Caco-2 (cell line): ENCODE measurements around the gene TXNIP. TPM values are rescaled to one million over a fixed set of nuclear protein-coding genes. Genes with fewer than 3 reads are reported as not detected.
A peak's percentile ranks its signal among the peaks of the same experiment; 100 is the strongest.

Experiments used
- BruUV-seq: library from RNA; stranded (reverse); fragments of 400-500 nt; replicated peaks from 2 replicates; lab custom pipeline; 2021; lab: Mats Ljungman, UMichigan
- CTCF ChIA-PET: fragments of 300-600 bp; sonication (Branson Sonifier 250); formaldehyde crosslinking; loops from one replicate; lab custom pipeline; 2022; ENCODE audit warnings: antibody characterized with exemption; lab: Charles Lee
- POLR2A ChIA-PET: fragments of 300-600 bp; sonication (Branson Sonifier 250); formaldehyde crosslinking; loops from one replicate; lab custom pipeline; 2022; ENCODE audit warnings: antibody characterized with exemption; lab: Charles Lee
- DNase-seq, 2 experiments: peaks; one replicate each; pipeline versions ENCODE4 v3.0.0 to v3.0.0-alpha.2; 2020 to 2022
- H3K27me3 ChIP-seq: replicated peaks from 2 replicates; pipeline ENCODE4 v1.6.0; 2011; ENCODE audit warnings: low read length; ENCODE audit not compliant: control insufficient read depth, insufficient read depth
- H3K36me3 ChIP-seq: 2 replicates; pipeline ENCODE4 v1.5.1; 2011; ENCODE audit warnings: low read length; ENCODE audit not compliant: control insufficient read depth, insufficient read depth
- H3K4me1 ChIP-seq: fragments of 250-450 bp; sonication (Bioruptor Pico); 2 replicates; pipeline ENCODE4 v1.5.1; 2020; ENCODE audit warnings: mild to moderate bottlenecking
- H3K4me3 ChIP-seq: 2 replicates; pipeline ENCODE4 v1.5.1; 2011; ENCODE audit warnings: low read depth, mild to moderate bottlenecking, control low read depth, low read length
- H3K9me3 ChIP-seq: fragments of 250-450 bp; sonication (Bioruptor Pico); 2 replicates; pipeline ENCODE4 v1.5.1; 2020; ENCODE audit warnings: mild to moderate bottlenecking, moderate library complexity
- H3K27ac Mint-ChIP-seq: one replicate; pipeline ENCODE4 v1.8.0; 2022; ENCODE audit warnings: mixed read lengths; ENCODE audit not compliant: unreplicated experiment
- H3K27me3 Mint-ChIP-seq: one replicate; pipeline ENCODE4 v1.8.0; 2022; ENCODE audit warnings: mixed read lengths; ENCODE audit not compliant: insufficient read depth, unreplicated experiment
- H3K36me3 Mint-ChIP-seq: one replicate; pipeline ENCODE4 v1.8.0; 2022; ENCODE audit warnings: mild to moderate bottlenecking, mixed read lengths; ENCODE audit not compliant: insufficient read depth, unreplicated experiment
- H3K4me1 Mint-ChIP-seq: one replicate; pipeline ENCODE4 v1.8.0; 2022; ENCODE audit warnings: low read depth, mixed read lengths; ENCODE audit not compliant: unreplicated experiment
- H3K4me3 Mint-ChIP-seq: one replicate; pipeline ENCODE4 v1.8.0; 2022; ENCODE audit warnings: mild to moderate bottlenecking, moderate library complexity, mixed read lengths; ENCODE audit not compliant: unreplicated experiment
- H3K9me3 Mint-ChIP-seq: one replicate; pipeline ENCODE4 v1.8.0; 2022; ENCODE audit warnings: mixed read lengths; ENCODE audit not compliant: unreplicated experiment
- intact Hi-C: fragments of 100-400 bp; cut with micrococcal nuclease; formaldehyde crosslinking; loops from one replicate; pipeline ENCODE4 v1.10.0; 2022; ENCODE audit not compliant: unreplicated experiment
- total RNA-seq: library from RNA; stranded (reverse); gene quantifications from 2 replicates; pipeline ENCODE4 v1.2.3, GENCODE V29; 2022
- TF ChIP-seq, protein P1 (sequence below), 2 experiments: fragments of 200-600 bp in 1 of 2; IDR thresholded peaks; 1 replicate in 1 of 2; 2 replicates in 1 of 2; pipeline versions ENCODE4 v1.5.1 to v1.8.0; 2011 to 2022; ENCODE audit warnings: antibody characterized with exemption in 1 of 2, control low read depth in 1 of 2, inconsistent platforms in 1 of 2, low read depth in 1 of 2, low read length in 1 of 2, mild to moderate bottlenecking in 1 of 2, moderate library complexity in 1 of 2; ENCODE audit not compliant: insufficient read depth in 1 of 2, severe bottlenecking in 1 of 2, unreplicated experiment in 1 of 2

Gene TXNIP
- total RNA-seq, 1 experiment from 2014 or later, result 27.5 TPM

- CTCF ChIA-PET, result interaction anchor here (1.3 kb wide), 1 partner anchor 15 kb away, joined by 4 read pairs; no protein-coding TSS in a partner anchor
- 0 out of 2 replicates have a peak, but pooled peaks cover 17% of the 10 kb centered on the region for H3K4me1 ChIP-seq
- no peaks in the 10 kb centered on the region for H3K9me3 ChIP-seq
- Mint-ChIP-seq H3K4me1 (peaks cover 14% of the 10 kb centered on the region), H3K27me3 (no peaks in the 10 kb centered on the region), H3K9me3 (no peaks in the 10 kb centered on the region), H3K4me3 (no peak overlapping the region), H3K27ac (no peak overlapping the region), H3K36me3 (peaks cover 43% of the 10 kb centered on the region)
- POLR2A ChIA-PET, result interaction anchor here (0.6 kb wide), 1 partner anchor 12 kb away, joined by 3 read pairs; no protein-coding TSS in a partner anchor
- H3K36me3 ChIP-seq, result peaks cover 16% of the 10 kb centered on the region; the same call in 1 of the 2 replicates
- no peak for DNase-seq
- no peak overlapping the region for H3K4me3 ChIP-seq
- BruUV-seq, result no TSS peak
- TF ChIP-seq, protein P1, sequence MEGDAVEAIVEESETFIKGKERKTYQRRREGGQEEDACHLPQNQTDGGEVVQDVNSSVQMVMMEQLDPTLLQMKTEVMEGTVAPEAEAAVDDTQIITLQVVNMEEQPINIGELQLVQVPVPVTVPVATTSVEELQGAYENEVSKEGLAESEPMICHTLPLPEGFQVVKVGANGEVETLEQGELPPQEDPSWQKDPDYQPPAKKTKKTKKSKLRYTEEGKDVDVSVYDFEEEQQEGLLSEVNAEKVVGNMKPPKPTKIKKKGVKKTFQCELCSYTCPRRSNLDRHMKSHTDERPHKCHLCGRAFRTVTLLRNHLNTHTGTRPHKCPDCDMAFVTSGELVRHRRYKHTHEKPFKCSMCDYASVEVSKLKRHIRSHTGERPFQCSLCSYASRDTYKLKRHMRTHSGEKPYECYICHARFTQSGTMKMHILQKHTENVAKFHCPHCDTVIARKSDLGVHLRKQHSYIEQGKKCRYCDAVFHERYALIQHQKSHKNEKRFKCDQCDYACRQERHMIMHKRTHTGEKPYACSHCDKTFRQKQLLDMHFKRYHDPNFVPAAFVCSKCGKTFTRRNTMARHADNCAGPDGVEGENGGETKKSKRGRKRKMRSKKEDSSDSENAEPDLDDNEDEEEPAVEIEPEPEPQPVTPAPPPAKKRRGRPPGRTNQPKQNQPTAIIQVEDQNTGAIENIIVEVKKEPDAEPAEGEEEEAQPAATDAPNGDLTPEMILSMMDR (IDR thresholded peaks at IDR 0.05; ENCODE audit: insufficient read depth in 1 of 2, low read depth in 1 of 2, low read length in 1 of 2, severe bottlenecking in 1 of 2, unreplicated experiment in 1 of 2), result no peak
- H3K27me3 ChIP-seq, result no peaks in the 10 kb centered on the region
- intact Hi-C loops, result no loop called here
Observed at GRCh38 chr1:145991735-145992412, 4.5 kb downstream of the TXNIP start.

GRCh38 chr1:145990249-145990855, 6.0 kb downstream of the TXNIP start:
- Histone ChIP-seq H3K4me1 (peaks cover 27% of the 10 kb centered on the region), H3K27me3 (no peaks in the 10 kb centered on the region), H3K36me3 (peaks cover 16% of the 10 kb centered on the region; the same call in 1 of the 2 replicates), H3K9me3 (no peaks in the 10 kb centered on the region), H3K4me3 (no peak overlapping the region)
- ChIA-PET CTCF (interaction anchor here (0.7 to 1.3 kb wide), 3 partner anchors 11 to 26 kb away, joined by 3 to 4 read pairs (median 3); partner anchors contain the start of genes ANKRD34A and POLR3GL), POLR2A (no interaction called here)
- peak in 1 of 2 experiments; percentile 24 for DNase-seq
- H3K27me3 Mint-ChIP-seq, result no peaks in the 10 kb centered on the region
- peak overlapping the region; percentile 37 for H3K27ac Mint-ChIP-seq
- BruUV-seq, result no TSS peak
- intact Hi-C loops, result no loop called here
- peaks cover 17% of the 10 kb centered on the region for H3K4me1 Mint-ChIP-seq
- H3K4me3 Mint-ChIP-seq, result no peak overlapping the region
- no peaks in the 10 kb centered on the region for H3K9me3 Mint-ChIP-seq
- H3K36me3 Mint-ChIP-seq, result peaks cover 35% of the 10 kb centered on the region
- TF ChIP-seq, protein P1 (IDR thresholded peaks at IDR 0.05; ENCODE audit: insufficient read depth in 1 of 2, low read depth in 1 of 2, low read length in 1 of 2, severe bottlenecking in 1 of 2, unreplicated experiment in 1 of 2), result no peak

GRCh38 chr1:145988773-145989172, 7.6 kb downstream of the TXNIP start:
- ChIA-PET POLR2A (interaction anchor here (0.5 kb wide), 1 partner anchor 23 kb away, joined by 9 read pairs; no protein-coding TSS in a partner anchor), CTCF (interaction anchor here (0.6 kb wide), 1 partner anchor 15 kb away, joined by 3 read pairs; no protein-coding TSS in a partner anchor)
- no peak for DNase-seq
- no TSS peak for BruUV-seq
- H3K27me3 ChIP-seq, result no peaks in the 10 kb centered on the region
- Mint-ChIP-seq H3K9me3 (no peaks in the 10 kb centered on the region), H3K4me3 (no peak overlapping the region), H3K27ac (no peak overlapping the region), H3K27me3 (no peaks in the 10 kb centered on the region), H3K4me1 (peaks cover 21% of the 10 kb centered on the region), H3K36me3 (peaks cover 19% of the 10 kb centered on the region)
- H3K9me3 ChIP-seq, result no peaks in the 10 kb centered on the region
- intact Hi-C loops, result no loop called here
- H3K4me3 ChIP-seq, result no peak overlapping the region
- peaks cover 22% of the 10 kb centered on the region for H3K4me1 ChIP-seq
- peaks cover 7% of the 10 kb centered on the region; the same call in 1 of the 2 replicates for H3K36me3 ChIP-seq
- TF ChIP-seq, protein P1 (IDR thresholded peaks at IDR 0.05; ENCODE audit: insufficient read depth in 1 of 2, low read depth in 1 of 2, low read length in 1 of 2, severe bottlenecking in 1 of 2, unreplicated experiment in 1 of 2), result no peak
